Neuronal stem cell (in vitro differentiated cells): Measurements from ENCODE around the gene MEIS2.

Experiments
- DNase-seq: peaks from one replicate; pipeline ENCODE4 v3.0.0-alpha.2; 2013; ENCODE audit warnings: low spot score
- H2AFZ ChIP-seq: one replicate; pipeline ENCODE4 v1.6.1; 2013; ENCODE audit warnings: mild to moderate bottlenecking, low read length, inconsistent platforms
- H2AK5ac ChIP-seq: 2 replicates; pipeline ENCODE4 v1.6.1; 2013; ENCODE audit warnings: low read depth, mild to moderate bottlenecking, inconsistent platforms, low read length, moderate library complexity, mixed read lengths
- H2BK120ac ChIP-seq: 2 replicates; pipeline ENCODE4 v1.6.1; 2013; ENCODE audit warnings: low read depth, mild to moderate bottlenecking, inconsistent platforms, low read length, moderate library complexity, mixed read lengths
- H2BK12ac ChIP-seq: one replicate; pipeline ENCODE4 v1.6.1; 2013; ENCODE audit warnings: low read length, inconsistent platforms
- H2BK15ac ChIP-seq: 2 replicates; pipeline ENCODE4 v1.6.1; 2013; ENCODE audit warnings: mild to moderate bottlenecking, low read length, inconsistent platforms, mixed read lengths
- H2BK5ac ChIP-seq: one replicate; pipeline ENCODE4 v1.6.1; 2013; ENCODE audit warnings: inconsistent platforms, mild to moderate bottlenecking, low read length, moderate library complexity
- H3K14ac ChIP-seq: one replicate; pipeline ENCODE4 v1.6.1; 2013; ENCODE audit warnings: low read length, inconsistent platforms
- H3K18ac ChIP-seq: 2 replicates; pipeline ENCODE4 v1.6.1; 2013; ENCODE audit warnings: low read length, inconsistent platforms
- H3K23ac ChIP-seq: 2 replicates; pipeline ENCODE4 v1.6.1; 2013; ENCODE audit warnings: low read depth, mild to moderate bottlenecking, mixed read lengths, low read length, inconsistent platforms; ENCODE audit not compliant: poor library complexity
- H3K27ac ChIP-seq: replicated peaks from 3 replicates; pipeline ENCODE4 v1.5.1; 2013; ENCODE audit warnings: low read length, inconsistent platforms
- H3K27me3 ChIP-seq, 3 experiments: 2 replicates each; pipeline ENCODE4 v1.6.1; 2013; ENCODE audit warnings: low read length in 3 of 3, mild to moderate bottlenecking in 2 of 3, inconsistent platforms in 1 of 3, low read depth in 1 of 3, mixed read lengths in 1 of 3, moderate library complexity in 1 of 3; ENCODE audit not compliant: control insufficient read depth in 3 of 3, insufficient read depth in 3 of 3
- H3K36me3 ChIP-seq, 2 donors: replicated peaks in 1 of 2; 2 replicates each; pipeline ENCODE4 v1.6.1; 2013; ENCODE audit warnings: low read length in 2 of 2; ENCODE audit not compliant: control insufficient read depth in 2 of 2, insufficient read depth in 2 of 2
- H3K4ac ChIP-seq: 2 replicates; pipeline ENCODE4 v1.6.1; 2013; ENCODE audit warnings: inconsistent platforms, mild to moderate bottlenecking, low read length, moderate library complexity
- H3K4me1 ChIP-seq, 2 donors: 1 replicate in 1 of 2; 2 replicates in 1 of 2; pipeline ENCODE4 v1.6.1; 2013; ENCODE audit warnings: low read length in 2 of 2, low read depth in 1 of 2; ENCODE audit not compliant: control insufficient read depth in 2 of 2, insufficient read depth in 1 of 2
- H3K4me2 ChIP-seq: one replicate; pipeline ENCODE4 v1.6.1; 2013; ENCODE audit warnings: mild to moderate bottlenecking, low read length, inconsistent platforms; ENCODE audit not compliant: insufficient read depth, poor library complexity, severe bottlenecking
- H3K4me3 ChIP-seq, 2 donors: 2 replicates each; pipeline ENCODE4 v1.5.1; 2013; ENCODE audit warnings: low read length in 2 of 2, mild to moderate bottlenecking in 2 of 2, inconsistent platforms in 1 of 2, moderate library complexity in 1 of 2
- H3K79me1 ChIP-seq: one replicate; pipeline ENCODE4 v1.6.1; 2013; ENCODE audit warnings: low read depth, mild to moderate bottlenecking, inconsistent platforms, low read length, moderate library complexity
- H3K9ac ChIP-seq: one replicate; pipeline ENCODE4 v1.6.1; 2013; ENCODE audit warnings: mild to moderate bottlenecking, low read depth, low read length, inconsistent platforms; ENCODE audit not compliant: poor library complexity
- H3K9me3 ChIP-seq, 2 donors: replicated peaks in 1 of 2; 2 replicates each; pipeline versions ENCODE3 to v1.6.1; 2013; ENCODE audit warnings: low read length in 2 of 2, mild to moderate bottlenecking in 2 of 2, inconsistent platforms in 1 of 2, low read depth in 1 of 2, mixed read lengths in 1 of 2, moderate library complexity in 1 of 2; ENCODE audit not compliant: control insufficient read depth in 2 of 2, insufficient read depth in 1 of 2
- H4K8ac ChIP-seq: one replicate; pipeline ENCODE4 v1.6.1; 2013; ENCODE audit warnings: low read depth, mild to moderate bottlenecking, inconsistent platforms, low read length, moderate library complexity
- H4K91ac ChIP-seq: one replicate; pipeline ENCODE4 v1.6.1; 2013; ENCODE audit warnings: low read length, low read depth, mild to moderate bottlenecking, inconsistent platforms; ENCODE audit not compliant: poor library complexity
- WGBS, 2 donors: extraction: QIAGEN DNeasy Blood & Tissue Kit; methylation state at CpG; one replicate each; pipeline ENCODE4 v1.1.7; 2013; ENCODE audit warnings: missing lambda C conversion rate in 2 of 2, mixed read lengths in 1 of 2; ENCODE audit not compliant: insufficient read length in 2 of 2, insufficient replicate concordance in 1 of 2; ENCODE audit errors: extremely low coverage in 2 of 2; 5-methylcytosine and 5-hydroxymethylcytosine counted together

Gene MEIS2

DNA sequence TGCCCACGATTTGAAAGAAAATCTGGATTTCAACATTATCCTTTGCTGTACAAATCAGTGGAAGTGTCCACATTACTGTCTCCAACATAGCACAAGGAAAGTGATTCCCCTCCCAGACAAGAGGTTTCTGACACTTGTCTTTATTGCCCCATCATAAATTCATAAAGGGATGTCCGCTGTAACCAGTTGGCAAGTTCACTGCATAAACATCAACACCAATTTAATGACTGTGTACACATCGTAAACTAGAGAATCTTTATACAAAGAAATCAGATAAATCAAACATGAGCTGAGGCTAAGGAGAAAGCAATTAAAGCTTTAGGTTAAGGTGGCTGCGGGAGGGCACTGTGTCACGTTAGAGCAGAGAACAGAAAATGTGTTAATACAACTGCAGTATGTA lies 129.8 kb downstream of the MEIS2 start:
- Histone ChIP-seq H2BK15ac (no peak overlapping the region), H4K91ac (no peak overlapping the region)

DNA sequence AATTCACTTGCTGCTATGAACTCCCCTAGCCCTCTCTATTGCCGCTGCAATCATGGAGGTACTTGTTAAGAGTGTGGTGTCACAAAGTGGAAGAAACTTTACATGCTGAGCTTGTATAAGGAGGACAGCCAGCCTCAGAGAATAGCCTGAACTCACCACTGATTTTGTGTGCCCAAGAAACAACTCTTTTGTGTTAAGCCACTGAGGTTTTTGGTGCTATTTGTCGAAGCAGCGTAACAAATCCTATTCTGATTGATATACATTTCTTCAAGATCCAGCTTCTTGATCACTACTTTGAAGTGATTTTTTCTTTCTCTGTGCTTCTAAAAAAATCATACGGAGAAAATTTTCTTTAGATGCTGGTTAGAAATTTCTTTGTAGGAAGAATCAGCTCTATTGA lies 132.4 kb downstream of the MEIS2 start:
- Histone ChIP-seq H2AK5ac (no peak overlapping the region), H3K18ac (no peak overlapping the region), H4K8ac (no peak overlapping the region), H3K9me3 (peaks cover 0 to 6% of the 10 kb centered on the region in 2 donors), H3K79me1 (no peaks in the 10 kb centered on the region), H3K36me3 (peaks cover 0 to 4% of the 10 kb centered on the region in 2 donors), H3K23ac (no peak overlapping the region), H3K14ac (no peak overlapping the region), H4K91ac (no peak overlapping the region), H3K9ac (no peak overlapping the region), H2BK120ac (no peak overlapping the region), H2BK12ac (no peak overlapping the region), H3K4me2 (no peak overlapping the region), H3K4me3 (no peak overlapping the region), H3K27ac (no peak overlapping the region), H2BK15ac (no peak overlapping the region), H3K27me3 (no peaks in the 10 kb centered on the region), H3K4me1 (peaks cover 0 to 3% of the 10 kb centered on the region in 2 donors), H2BK5ac (no peak overlapping the region), H2AFZ (no peak overlapping the region), H3K4ac (no peak overlapping the region)
- WGBS, 2 donors: no CpG with 5 or more reads among the region's 4 CpGs
- no peak for DNase-seq

More for the DNA sequence above, 129.8 kb downstream of the MEIS2 start:
- peaks cover 0 to 4% of the 10 kb centered on the region in 2 donors for H3K36me3 ChIP-seq
- no peak overlapping the region for H3K9ac ChIP-seq
- DNase-seq: no peak
- no peak overlapping the region for H2BK12ac ChIP-seq
- no peak overlapping the region for H2AFZ ChIP-seq
- no peak overlapping the region for H2BK120ac ChIP-seq
- no peak overlapping the region for H2AK5ac ChIP-seq
- no peak overlapping the region for H3K27ac ChIP-seq
- H3K79me1 ChIP-seq: no peaks in the 10 kb centered on the region
- no peak overlapping the region for H2BK5ac ChIP-seq
- H3K18ac ChIP-seq: no peak overlapping the region
- H3K27me3 ChIP-seq: no peaks in the 10 kb centered on the region
- peaks cover 0 to 6% of the 10 kb centered on the region in 2 donors for H3K9me3 ChIP-seq
- WGBS, 2 donors: no CpG with 5 or more reads among the region's 5 CpGs
- H3K4me2 ChIP-seq: no peak overlapping the region
- H3K4me1 ChIP-seq: peaks cover 0 to 1% of the 10 kb centered on the region in 2 donors
- H4K8ac ChIP-seq: no peak overlapping the region
- no peak overlapping the region for H3K14ac ChIP-seq
- H3K4me3 ChIP-seq: no peak overlapping the region
- no peak overlapping the region for H3K4ac ChIP-seq
- no peak overlapping the region for H3K23ac ChIP-seq

DNA sequence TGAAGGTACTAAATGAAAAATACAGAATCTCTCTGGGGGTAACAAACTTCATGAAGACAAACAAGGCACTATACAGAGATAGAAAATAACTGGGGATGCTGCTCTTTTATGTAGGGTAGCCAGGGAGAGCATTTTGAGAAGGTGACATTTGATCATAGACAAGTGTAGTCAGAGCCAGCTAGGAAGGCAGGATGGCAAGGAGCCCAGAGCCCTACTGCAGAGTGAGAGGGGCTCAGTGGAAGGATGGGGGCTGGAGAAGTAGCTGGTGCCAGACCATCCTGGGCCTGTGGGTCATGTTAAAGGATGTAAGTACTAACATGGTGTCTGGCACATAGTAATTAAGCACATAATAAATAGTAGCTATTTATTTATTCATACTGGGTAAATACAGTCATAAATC lies 133.6 kb downstream of the MEIS2 start:
- no peak overlapping the region for H3K4me3 ChIP-seq
- no peak overlapping the region for H3K4me2 ChIP-seq
- H2AFZ ChIP-seq: no peak overlapping the region
- no peak overlapping the region for H3K18ac ChIP-seq
- H2BK120ac ChIP-seq: no peak overlapping the region
- no peak overlapping the region for H4K8ac ChIP-seq
- H2BK15ac ChIP-seq: no peak overlapping the region
- no peaks in the 10 kb centered on the region for H3K79me1 ChIP-seq
- H3K4ac ChIP-seq: no peak overlapping the region
- H3K9ac ChIP-seq: no peak overlapping the region
- H3K4me1 ChIP-seq: peaks cover 0 to 3% of the 10 kb centered on the region in 2 donors
- no peak overlapping the region for H3K14ac ChIP-seq
- H3K23ac ChIP-seq: no peak overlapping the region
- DNase-seq: no peak
- no peak overlapping the region for H3K27ac ChIP-seq
- H3K27me3 ChIP-seq: no peaks in the 10 kb centered on the region
- H2BK5ac ChIP-seq: no peak overlapping the region
- H3K36me3 ChIP-seq: peaks cover 0 to 4% of the 10 kb centered on the region in 2 donors
- H4K91ac ChIP-seq: no peak overlapping the region
- no peak overlapping the region for H2BK12ac ChIP-seq
- H3K9me3 ChIP-seq: peaks cover 0 to 6% of the 10 kb centered on the region in 2 donors
- H2AK5ac ChIP-seq: no peak overlapping the region

DNA sequence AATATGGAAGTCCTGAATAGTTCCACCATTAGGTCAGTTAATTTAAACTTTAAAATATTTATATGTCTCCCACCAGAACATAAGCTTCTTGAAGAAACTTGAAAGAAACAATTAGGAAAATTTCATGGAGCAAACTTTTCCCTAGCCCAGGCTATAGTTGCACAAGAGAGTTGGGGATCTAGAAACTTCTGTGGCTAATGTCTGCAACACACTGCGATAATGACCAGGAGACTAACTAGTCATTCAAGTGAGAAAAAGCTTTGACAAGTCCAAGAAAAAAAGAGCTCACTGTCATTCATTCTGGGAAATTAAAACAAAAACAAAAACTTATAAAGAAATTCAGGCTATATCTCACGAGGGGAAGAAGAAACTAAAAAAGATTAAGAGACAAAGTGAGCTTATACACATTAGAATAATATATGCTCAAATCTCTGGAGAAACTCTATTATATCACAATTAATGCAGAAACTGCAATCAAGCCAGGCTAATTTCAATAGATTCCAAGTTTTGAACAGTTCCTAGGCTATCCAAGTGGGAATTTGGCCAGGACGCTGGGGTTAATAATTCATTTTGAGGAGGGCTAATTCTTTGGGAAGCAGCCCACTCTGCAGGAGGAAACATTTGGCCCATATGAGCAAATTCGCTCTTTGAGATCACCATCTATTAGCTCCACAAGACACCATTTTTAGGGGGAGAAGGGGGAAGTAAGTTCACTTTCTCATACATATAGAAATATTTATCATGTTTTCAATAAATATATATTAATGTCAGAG lies 134.6 kb downstream of the MEIS2 start:
- Histone ChIP-seq H3K4me2 (no peak overlapping the region), H2BK12ac (no peak overlapping the region), H2AK5ac (no peak overlapping the region), H3K36me3 (peaks cover 0 to 4% of the 10 kb centered on the region in 2 donors), H3K18ac (no peak overlapping the region), H2AFZ (no peak overlapping the region), H3K4me3 (no peak overlapping the region), H2BK120ac (no peak overlapping the region), H3K79me1 (no peaks in the 10 kb centered on the region), H3K4ac (no peak overlapping the region), H3K9me3 (peaks cover 0 to 6% of the 10 kb centered on the region in 2 donors), H3K27ac (no peak overlapping the region), H3K27me3 (no peaks in the 10 kb centered on the region), H3K4me1 (peaks cover 0 to 3% of the 10 kb centered on the region in 2 donors), H3K23ac (no peak overlapping the region), H2BK5ac (no peak overlapping the region), H4K8ac (no peak overlapping the region), H3K14ac (no peak overlapping the region), H4K91ac (no peak overlapping the region), H2BK15ac (no peak overlapping the region), H3K9ac (no peak overlapping the region)
- DNase-seq: no peak
- no CpG with 5 or more reads among the region's 4 CpGs for WGBS, 2 donors
